Ammon's horn (tissue), 1 donor: ENCODE data around the gene PMAIP1.
A peak's percentile ranks its signal among the peaks of the same experiment; 100 is the strongest.
"Not testable (repeated sequence)": the region's sequence is repeated elsewhere in the genome, so short reads cannot be mapped to it uniquely, and the experiment has no call there.

Experiments
- DNase-seq: peaks from one replicate; pipeline ENCODE4 v3.0.0-alpha.2; 2016; ENCODE audit warnings: low spot score

PMAIP1 gene

DNA sequence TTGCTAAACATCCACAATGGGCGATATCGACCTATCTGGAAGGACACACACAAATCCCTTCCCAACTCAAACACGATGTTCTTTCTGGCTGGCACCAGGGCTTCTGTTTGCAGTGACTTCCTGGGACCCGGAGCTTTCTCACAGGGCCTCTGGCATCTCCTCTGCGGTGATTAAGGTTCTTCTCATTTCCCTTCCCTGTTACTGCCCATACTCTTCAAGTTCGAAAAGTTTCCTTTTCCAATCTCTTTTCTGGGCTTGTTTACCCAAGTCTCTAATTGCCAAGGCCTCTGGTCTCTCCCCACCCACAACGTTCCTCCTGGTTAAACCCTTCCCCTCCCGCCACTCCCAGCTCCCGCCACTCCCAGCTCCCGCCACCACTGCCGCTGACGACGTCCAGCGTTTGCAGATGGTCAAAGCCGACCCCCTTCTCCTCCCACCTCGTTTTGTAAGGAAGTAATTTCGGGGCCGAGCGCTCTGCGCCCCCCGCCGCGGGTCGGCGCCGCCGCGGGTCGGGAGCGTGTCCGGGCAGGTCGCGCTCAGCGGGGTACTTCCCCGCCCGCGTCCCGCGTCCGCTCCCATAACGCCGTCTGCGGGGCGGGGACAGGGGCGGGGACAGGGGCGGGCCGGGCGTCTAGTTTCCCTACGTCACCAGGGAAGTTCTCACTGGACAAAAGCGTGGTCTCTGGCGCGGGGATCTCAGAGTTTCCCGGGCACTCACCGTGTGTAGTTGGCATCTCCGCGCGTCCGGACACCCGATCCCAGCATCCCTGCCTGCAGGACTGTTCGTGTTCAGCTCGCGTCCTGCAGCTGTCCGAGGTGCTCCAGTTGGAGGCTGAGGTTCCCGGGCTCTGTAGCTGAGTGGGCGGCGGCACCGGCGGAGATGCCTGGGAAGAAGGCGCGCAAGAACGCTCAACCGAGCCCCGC, at the start of gene PMAIP1:
PMAIP1 (plus strand) TSS at position 699 of the 924 bp plus-strand sequence; CDS start at position 881, 182 bp downstream.
- peak; percentile 74 for DNase-seq

DNA sequence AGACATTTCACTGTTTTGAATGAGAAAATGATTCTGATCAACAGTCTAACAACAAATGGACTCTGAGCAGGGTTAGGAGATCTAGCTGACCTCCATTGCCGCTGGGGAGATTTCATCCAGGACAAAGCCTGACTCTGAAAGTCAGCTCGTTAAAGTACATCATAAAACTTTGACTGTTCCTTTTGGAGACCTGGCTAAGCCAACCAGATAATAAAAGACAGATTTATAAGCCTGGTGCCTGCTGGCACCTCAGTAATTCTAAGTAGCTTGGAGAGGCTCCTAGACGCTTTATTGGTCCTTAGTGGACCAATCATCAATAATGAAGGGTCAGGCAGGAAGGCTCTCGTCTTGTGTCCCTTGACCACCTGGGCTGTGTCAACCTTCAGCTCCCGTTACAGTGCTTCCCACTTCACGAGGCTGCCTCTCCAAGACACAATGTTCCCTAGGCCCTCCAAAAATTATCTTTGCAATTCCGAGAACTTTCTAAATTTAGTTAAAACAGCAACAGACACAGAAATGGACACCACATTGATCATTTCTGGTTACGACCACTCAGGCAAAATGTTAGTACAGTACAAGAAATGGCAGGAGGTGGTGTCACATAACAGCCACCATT, 47.9 kb upstream of the PMAIP1 start:
- no peak for DNase-seq

DNA sequence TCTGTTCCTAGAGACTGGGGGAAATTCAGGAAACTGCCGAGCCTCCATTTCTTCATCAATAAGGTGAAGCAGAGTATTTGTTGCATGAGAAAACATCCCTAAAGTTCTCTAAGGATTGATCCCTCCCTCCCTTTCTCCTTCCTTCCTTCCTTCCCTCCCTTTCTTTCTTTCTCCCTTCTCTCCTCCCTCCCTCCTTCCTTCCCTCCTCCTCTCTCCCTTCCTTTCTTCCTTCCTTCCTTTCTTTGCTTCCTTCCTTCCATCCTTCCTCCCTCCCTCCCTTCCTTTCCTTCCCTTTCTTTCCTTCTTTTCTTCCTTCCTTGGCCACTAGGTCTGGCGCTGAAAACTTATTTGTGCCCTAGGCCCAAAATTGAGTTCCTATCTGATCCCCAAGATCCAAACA, 47.2 kb upstream of the PMAIP1 start:
- DNase-seq: no peak

DNA sequence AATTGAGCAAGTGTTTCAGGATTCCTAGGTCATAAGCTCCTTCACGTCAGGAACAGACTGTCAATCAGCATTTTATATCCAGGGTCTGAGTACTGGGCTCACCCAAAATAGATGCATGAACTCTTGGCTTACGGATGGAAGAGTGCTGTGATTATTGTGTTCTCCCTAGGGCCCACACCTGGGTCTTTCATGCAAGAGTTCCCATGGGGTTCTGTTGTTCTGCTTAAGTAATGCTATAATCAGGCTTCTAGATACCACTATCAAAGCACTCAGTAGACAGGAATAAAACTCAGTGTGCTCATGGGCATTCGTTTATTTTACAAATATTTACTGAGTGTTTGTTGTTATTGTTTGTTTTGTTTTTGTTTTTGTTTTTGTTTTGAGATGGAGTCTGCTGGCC, 46.4 kb upstream of the PMAIP1 start:
- DNase-seq: no peak

DNA sequence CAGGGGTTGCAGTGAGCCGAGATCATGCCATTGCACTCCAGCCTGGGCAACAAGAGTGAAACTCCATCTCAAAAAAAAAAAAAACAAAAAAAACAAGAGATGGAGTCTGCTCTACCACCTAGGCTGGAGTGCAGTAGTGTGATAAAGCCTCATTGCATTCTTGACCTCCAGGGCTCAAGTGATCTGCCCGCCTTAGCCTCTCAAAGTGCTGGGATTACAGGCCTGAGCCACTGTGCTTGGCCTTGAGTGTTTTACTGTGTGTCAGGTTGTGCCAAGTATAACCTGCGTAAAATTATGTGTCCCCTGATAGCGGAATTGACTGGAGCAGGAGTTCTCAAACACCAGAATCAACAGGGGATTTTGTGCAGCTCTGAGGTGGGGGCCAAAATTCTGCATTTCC, 45.8 kb upstream of the PMAIP1 start:
- DNase-seq: not testable (repeated sequence)

DNA sequence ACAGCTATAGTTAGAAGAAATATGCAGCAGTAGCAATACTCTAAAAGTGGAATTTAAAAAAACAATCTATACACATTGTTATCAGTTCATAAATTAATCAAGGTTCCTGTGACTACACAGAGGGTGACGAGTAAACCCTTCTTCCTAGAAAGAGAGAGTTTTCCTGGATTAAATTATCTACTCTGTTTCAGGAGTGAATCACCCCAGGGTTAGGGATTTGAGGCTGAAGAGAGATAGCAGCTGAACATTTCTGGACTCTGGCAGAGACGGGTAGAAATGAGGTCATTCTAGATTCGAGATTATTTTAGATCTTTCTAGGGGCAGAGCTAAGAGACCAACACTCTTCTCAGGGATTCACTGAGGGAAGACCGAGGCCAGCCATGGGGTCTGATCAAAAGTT, 38.8 kb upstream of the PMAIP1 start:
- no peak for DNase-seq

DNA sequence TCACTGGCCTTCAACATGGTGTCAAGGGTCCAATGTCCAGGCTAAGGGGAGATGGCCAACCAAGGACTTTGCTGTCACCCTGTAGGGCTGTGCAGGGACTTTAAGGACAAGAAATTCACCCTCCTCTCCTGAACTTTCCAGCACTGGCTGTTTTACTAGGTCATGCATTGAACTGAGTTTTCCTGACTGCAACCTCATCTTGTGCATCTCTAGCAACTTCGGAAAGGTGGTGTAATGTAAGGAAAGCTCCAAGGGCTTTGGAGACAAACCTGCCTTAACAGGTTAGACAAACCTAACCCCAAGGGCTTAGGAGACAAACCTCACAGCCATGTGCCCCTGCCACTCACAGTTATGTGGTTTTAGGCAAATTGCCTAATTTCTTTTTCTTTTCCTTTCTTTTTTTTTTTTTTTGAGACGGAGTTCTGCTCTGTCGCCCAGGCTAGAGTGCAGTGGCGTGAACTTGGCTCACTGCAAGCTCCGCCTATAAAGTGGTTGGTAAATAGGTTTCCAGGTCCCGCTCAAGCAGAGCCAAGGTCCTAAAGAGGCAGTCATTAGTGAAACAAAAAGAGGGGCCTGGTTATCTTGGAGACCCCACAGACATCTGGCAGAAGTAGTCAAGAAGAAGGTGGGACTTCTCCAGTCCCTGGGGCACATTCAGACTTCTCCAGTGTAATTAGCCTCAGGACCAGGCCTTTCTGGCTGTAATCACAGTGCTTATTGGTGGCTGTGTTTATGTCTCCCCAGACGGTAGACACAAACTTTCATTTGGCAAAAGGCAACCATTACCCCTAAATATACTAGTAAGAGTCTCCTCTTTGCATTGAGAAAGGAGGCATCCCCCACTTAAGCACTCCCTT, 37.6 kb upstream of the PMAIP1 start:
- DNase-seq: no peak

DNA sequence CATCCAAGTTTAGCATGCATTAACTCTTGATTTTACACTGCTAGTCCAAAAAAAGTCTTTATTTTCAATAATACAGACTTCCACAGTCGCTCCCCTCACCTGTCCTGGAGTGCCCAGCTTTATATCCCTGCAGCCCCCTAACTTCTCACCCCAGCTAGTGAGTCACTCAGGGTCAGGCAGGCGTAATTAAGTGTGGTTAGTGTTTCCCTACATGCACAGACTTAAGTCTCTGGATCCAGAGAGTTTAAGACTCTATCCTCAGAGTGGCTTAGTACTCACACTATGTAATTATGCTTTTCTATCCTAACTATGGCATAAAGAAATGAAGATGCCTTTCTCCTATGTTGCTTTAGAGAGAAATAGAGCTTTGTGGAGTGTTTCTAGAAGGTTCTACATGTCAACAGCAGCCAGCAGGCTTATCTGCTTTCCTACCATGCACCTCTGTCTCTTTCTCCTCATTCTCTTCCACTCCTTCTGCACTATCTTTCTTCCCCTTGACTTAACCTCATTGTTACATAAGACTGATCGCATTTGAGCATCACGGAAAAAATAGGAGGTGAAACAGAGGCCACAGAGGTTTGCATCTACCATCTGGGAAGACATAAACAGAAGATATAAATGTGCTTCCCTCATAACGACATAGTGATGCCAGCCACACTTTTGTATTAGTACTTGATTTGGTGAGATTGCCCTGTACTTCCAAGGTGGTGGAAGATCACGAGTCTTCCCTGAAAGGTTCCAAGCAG, 34.4 kb upstream of the PMAIP1 start:
- no peak for DNase-seq

DNA sequence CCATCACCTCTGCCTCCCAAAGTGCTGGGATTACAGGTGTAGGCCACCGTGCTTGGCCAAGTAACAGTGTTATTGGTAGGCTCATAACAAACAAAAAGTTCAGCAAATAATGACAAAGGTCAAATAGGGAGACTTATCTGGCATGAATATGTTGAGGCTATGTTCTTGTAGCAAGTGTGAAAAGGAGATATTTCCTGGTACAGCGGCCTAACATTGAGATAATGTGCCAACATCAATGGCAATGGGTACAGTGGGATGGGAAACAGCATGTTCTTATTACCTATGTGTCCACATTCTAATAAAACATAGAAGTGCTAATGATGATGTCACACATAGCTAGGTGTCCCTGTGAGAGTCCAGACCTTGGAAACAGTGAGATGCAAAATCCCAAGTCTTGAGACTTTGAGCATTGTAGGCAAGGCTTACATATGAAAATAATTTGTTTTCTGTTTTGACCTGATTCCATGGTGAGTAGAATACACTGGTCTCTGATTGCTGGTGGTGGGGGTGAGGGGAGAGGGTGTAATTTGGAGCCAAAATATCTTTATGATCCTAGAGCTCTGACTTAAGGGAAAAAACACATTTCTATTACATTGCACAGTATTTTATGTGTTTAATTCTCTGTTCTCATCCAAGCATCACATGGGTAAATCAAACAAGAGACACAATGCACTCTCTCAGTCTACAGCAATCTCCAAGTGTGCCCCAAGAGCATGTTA, 33.1 kb upstream of the PMAIP1 start:
- no peak for DNase-seq

DNA sequence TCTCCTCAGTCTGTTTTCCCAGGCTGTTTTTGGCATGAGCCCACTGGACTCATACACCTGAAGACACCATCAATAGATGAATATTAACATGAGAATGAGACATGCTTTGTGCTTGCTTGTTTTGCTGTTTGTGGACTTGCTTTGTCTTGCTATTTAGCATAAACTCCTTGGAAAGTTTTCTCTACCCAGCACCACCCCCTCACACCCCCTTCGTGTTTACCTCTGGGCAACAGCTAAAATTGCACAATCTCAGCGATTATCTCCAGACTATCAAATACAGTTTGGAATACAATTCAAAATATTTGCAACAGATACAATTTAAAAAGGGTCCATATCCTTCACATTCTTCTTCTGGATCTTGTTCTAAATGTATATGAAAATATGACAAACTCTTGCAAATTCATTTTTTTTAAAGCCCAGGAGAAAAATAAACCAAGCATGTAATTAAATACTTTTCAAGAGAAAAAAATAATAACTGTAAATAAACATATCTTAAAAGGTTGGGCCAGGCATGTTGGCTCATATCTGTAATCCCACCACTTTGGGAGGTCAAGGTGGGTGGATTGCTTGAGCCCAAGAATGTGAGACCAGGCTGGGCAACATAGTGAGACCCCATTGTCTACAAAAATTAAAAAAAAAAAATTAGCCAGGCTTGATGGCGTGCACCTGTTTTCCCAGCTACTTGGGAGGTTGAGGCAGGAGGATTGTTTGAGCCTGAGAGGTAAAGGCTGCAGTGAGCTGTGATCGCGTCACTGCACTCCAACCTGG, 32.3 kb upstream of the PMAIP1 start:
- no peak for DNase-seq

DNA sequence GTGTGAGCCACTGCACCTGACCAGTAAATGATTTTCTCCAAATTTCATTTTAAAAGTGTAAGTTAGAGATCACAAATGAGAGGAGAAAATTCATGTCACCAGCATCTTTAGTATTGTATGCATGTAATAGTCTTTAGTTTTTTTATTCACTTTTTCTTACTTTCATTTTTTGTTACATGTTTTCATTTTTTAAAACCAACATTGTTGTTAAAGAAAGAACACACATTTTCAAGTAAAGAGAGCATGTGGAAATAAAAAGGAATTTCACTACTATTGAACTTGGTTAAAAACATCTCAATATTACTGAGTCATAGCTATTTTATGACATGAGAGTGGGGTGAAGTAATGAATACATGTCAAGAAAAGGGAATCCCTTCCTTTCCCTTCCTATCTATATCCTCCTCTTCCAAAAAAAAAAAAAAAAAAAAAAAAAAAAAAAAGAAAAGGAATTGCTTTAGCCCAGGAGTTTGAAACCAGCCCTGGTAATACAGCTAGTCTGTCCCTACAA, 29.1 kb upstream of the PMAIP1 start:
- no peak for DNase-seq

DNA sequence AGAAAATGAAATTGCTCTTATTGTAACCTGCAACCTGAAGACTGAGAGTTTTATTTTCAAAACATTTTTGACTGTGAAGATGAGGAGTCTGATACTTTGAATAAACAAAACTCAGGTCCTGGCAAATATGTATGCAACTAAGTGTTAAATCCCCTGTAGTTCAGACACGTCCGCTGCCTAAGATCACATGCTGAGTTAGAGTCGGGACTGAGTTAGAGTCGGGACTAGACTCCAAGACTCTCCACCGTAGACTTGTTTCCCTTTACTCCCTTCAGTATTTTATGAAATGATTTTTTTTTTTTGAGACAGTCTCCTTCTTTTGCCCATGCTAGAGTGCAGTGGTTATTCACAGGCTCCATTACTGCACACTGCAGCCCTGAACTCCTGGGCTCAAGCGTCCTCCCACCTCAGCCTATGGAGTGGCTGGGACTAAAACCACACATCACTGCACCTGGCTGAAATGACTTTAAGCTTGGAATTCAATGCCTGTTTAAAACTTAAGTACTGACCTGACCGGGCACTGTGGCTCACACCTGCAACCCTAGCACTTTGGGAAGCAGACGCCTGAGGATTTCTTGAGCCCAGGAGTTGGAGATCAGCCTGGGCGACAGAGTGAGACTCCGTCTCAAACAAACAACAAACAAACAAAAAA, 28.0 kb upstream of the PMAIP1 start:
- no peak for DNase-seq

DNA sequence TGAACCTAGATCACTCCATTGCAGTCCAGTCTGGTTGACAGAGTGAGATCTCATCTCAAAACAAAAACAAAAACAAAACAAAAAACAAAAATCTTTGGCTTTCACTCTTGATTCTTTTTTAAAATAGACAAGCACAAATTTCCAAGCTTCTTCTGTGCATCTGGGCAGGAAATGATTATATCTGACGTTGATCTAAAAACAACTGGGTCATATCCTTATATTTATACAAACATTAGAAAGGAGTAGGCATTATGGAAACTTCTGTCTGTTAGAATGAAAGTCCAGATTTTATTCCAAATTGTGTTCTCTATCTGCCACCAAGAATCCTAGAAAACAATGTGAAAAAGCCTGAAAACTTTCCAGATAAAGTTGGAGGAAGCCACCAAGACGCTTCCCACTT, 26.2 kb upstream of the PMAIP1 start:
- DNase-seq: no peak

DNA sequence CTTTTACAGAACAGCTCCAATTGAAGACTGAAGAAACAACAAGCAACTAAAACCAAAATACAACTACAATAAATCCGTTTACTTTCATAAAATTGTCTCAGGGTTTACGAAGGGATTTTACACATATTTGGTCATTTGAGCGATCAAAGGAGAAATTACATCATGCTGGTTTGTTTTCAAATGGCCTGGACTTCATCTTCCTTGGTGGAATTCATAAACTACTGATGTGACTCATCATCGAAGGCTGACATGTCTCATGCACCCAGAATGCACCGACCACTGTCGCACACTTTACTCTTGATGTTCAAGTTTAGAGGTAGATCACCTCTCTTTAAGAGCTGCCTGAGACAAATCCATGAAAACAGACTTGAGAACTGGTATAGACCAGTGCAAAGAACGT, 25.6 kb upstream of the PMAIP1 start:
- no peak for DNase-seq

DNA sequence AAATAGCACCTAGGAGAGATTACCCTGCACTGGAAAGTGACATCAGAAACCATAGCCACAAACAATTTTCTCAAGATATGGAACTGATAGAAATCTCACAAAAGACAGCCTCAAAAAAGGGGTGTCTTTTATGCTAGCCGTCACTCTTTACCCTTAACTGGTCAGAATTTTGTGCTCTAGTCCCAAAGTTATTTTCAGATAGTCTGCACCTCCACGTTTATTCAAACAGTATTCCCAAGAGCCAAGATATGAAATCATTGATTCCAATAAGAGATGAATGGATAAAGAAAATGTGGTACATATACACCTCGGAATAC, 23.5 kb upstream of the PMAIP1 start:
- no peak for DNase-seq

DNA sequence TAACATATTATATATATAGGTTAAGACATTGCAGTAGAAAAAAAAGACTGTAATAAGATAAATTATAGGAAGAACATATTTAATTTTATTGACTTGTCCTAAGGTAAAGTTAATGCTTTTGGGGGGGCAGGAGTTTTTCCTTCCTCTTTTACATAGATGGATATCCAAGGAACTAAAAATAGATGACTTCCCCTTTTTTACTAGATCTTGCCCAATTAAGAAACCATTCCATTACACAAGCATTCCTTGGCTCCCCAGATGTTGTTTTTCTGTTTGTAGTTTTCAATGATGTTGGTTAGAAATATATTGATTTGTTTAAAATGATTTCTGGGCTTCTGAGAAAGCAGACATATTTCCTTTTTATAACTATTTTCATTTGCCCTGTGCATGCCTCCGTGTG, 22.4 kb upstream of the PMAIP1 start:
- DNase-seq: peak; percentile 16

DNA sequence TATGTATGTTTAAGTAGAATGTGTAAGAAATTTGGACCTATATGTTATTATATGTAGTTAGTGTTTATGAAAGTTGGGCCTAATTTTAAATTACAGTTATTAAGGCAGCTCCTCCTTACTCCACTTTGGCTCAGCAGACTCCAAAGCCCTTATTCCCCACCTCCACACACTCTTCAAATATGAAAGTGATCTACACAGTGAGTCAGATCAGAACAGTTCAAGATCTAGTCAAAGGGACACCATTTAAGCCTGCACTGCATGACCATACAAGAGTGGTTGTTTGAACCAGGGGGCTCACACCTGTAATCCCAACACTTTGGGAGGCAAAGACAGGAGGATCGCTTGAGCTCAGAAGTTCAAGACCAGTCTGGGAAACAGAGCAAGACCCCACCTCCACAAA, 21.2 kb upstream of the PMAIP1 start:
- DNase-seq: no peak

DNA sequence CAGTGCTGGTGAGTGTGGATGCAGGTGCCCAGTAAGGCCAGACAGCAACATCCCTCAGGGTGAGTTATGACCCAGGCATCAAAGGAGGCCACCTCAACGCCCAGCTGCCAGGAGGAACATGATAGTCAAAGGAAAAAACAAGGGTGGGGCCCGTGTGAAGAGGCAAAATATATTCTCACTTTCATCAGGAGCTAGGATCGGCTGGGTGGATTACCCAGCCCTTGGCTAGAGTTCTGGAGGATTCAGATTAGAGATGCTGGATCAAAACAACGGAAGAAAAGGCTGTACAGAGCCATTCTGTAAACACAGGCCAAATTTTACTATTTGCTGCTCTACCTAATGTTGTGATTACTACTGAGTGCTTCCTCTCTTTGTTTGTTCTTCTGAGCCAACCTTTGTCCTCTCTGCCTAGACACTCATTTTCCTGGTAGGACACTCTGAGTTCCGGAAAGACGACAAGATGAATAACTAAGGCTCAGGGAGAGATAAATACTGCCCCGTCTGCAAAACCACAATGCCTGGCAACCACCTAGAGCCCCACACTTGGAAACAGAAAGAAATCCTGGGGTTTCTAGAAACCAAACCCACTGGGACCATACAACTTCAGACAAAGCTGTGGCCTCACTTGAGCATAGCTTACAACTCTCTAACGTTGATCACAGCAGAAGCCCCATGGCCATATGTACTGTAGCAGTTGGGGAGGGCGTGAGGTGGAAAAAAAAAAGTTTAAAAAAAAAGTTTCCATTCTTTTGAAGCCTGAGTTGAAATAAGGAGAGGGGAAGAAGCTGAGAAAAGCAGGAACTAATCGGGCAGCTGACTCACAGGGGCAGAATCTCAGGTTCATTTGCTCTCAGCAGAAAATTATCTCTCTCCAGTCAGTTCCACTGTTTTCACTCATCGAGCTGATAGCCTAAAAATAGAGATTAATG, 17.8 kb upstream of the PMAIP1 start:
- DNase-seq: peak; percentile 17

DNA sequence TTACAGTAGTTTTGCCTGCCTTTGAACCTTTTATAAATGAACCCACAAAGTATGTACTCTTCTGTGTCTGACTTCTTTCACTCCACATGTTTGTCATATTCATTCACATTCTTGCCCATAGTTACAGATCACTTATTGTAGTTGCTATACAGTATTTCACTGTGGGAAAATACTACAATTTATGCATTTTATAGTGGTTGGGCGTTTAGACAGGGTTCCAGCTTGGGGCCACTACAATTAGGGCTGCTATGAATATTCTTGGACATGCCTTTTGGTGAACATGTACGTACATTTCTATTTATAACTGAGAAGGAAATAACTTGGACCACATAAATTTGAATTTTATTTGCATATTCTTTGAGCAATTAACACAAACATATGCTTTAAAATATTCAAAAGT, 15.4 kb upstream of the PMAIP1 start:
- no peak for DNase-seq
